HG02943 (cell line): ENCODE results near the gene FADS3.

ENCODE experiments used
- ATAC-seq: cut with Tn5 transposase; IDR thresholded peaks from one replicate; pipeline ENCODE4 v1.9.1; 2021; ENCODE audit warnings: mild to moderate bottlenecking, low read depth, moderate library complexity; ENCODE audit not compliant: unreplicated experiment

Gene FADS3

GRCh38 chr11:61914471-61915171 is 23.3 kb upstream of the FADS3 start:
- ATAC-seq, result no peak

GRCh38 chr11:61913699-61914395 is 22.5 kb upstream of the FADS3 start:
- ATAC-seq, result no peak

- ATAC-seq, result no peak
Measured at GRCh38 chr11:61912991-61913698, 21.8 kb upstream of the FADS3 start.

GRCh38 chr11:61912530-61912898 is 21.2 kb upstream of the FADS3 start:
- no peak for ATAC-seq

GRCh38 chr11:61911701-61912529 is 20.6 kb upstream of the FADS3 start:
- ATAC-seq, result no peak

GRCh38 chr11:61911128-61911700 is 19.9 kb upstream of the FADS3 start:
- no peak for ATAC-seq

- ATAC-seq, result no peak
Measured at GRCh38 chr11:61910187-61911127, 19.1 kb upstream of the FADS3 start.

- ATAC-seq, result no peak
Measured at GRCh38 chr11:61908730-61909316, 17.5 kb upstream of the FADS3 start.

GRCh38 chr11:61907871-61908729 is 16.8 kb upstream of the FADS3 start:
- no peak for ATAC-seq

GRCh38 chr11:61907282-61907681 is 15.9 kb upstream of the FADS3 start:
- no peak for ATAC-seq

GRCh38 chr11:61906522-61906909 is 15.2 kb upstream of the FADS3 start:
- ATAC-seq, result no peak

- no peak for ATAC-seq
Measured at GRCh38 chr11:61905801-61906521, 14.6 kb upstream of the FADS3 start.

- ATAC-seq, result no peak
Measured at GRCh38 chr11:61905067-61905696, 13.8 kb upstream of the FADS3 start.

GRCh38 chr11:61904539-61905048 is 13.2 kb upstream of the FADS3 start:
- ATAC-seq, result no peak

GRCh38 chr11:61903845-61904244 is 12.5 kb upstream of the FADS3 start:
- ATAC-seq, result no peak

- ATAC-seq, result no peak
Measured at GRCh38 chr11:61902313-61902712, 11.0 kb upstream of the FADS3 start.

- ATAC-seq, result no peak
Measured at GRCh38 chr11:61901397-61901796, 10.1 kb upstream of the FADS3 start.
